Transverse colon (tissue), 4 donors: ENCODE measurements around the gene CD226. TPM values are rescaled to one million over a fixed set of nuclear protein-coding genes. Genes with fewer than 3 reads are reported as not detected.
A peak's percentile ranks its signal among the peaks of the same experiment; 100 is the strongest.

Experiments
- DNase-seq: peaks from one replicate; pipeline ENCODE4 v3.0.0-alpha.2; 2019
- H3K27ac ChIP-seq, 4 donors: fragments of 200-600 bp; sonication (generic); 2 replicates each; pipeline ENCODE4 v1.5.1; 2016 to 2018; ENCODE audit warnings: inconsistent platforms in 4 of 4
- H3K27me3 ChIP-seq: fragments of 200-600 bp; sonication (generic); 2 replicates; pipeline ENCODE4 v1.5.1; 2017; ENCODE audit warnings: inconsistent platforms
- H3K36me3 ChIP-seq, 4 donors: fragments of 200-600 bp; sonication (generic); 2 replicates each; pipeline ENCODE4 v1.5.1; 2017 to 2019; ENCODE audit warnings: inconsistent platforms in 4 of 4
- H3K4me1 ChIP-seq, 4 donors: fragments of 200-600 bp; sonication (generic); 2 replicates each; pipeline ENCODE4 v1.5.1; 2017 to 2020; ENCODE audit warnings: inconsistent platforms in 4 of 4
- H3K4me3 ChIP-seq, 4 donors: fragments of 200-600 bp; sonication (generic); 1 replicate in 1 of 4; 2 replicates in 3 of 4; pipeline versions ENCODE4 v1.5.1 to v1.6.1; 2017 to 2019; ENCODE audit warnings: inconsistent platforms in 4 of 4
- H3K9me3 ChIP-seq, 2 donors: fragments of 200-600 bp; sonication (generic); 2 replicates each; pipeline ENCODE4 v1.5.1; 2017 to 2019; ENCODE audit warnings: inconsistent platforms in 2 of 2
- EP300 ChIP-seq: sonication (generic); formaldehyde crosslinking; IDR thresholded peaks from one replicate; pipeline ENCODE4 v1.6.1; 2017; ENCODE audit warnings: antibody characterized with exemption, low read depth
- POLR2A ChIP-seq: fragments of 450-650 bp; IDR thresholded peaks from one replicate; pipeline ENCODE4 v1.6.1; 2016; ENCODE audit warnings: antibody characterized with exemption, mild to moderate bottlenecking, moderate library complexity
- POLR2AphosphoS5 ChIP-seq, 3 donors: sonication (generic); formaldehyde crosslinking; IDR thresholded peaks; one replicate each; pipeline ENCODE4 v1.6.1; 2016; ENCODE audit warnings: antibody characterized with exemption in 3 of 3
- WGBS, 2 donors: methylation state at CpG; one replicate each; pipeline ENCODE4 v1.1.5; 2018; ENCODE audit warnings: low coverage in 1 of 2; 5-methylcytosine and 5-hydroxymethylcytosine counted together
- in situ Hi-C, 4 donors: fragments of 200-750 bp; cut with MboI; loops; one replicate each; pipeline versions ENCODE4 v1.15.0 to v1.15.1; 2017; ENCODE audit warnings: low sequenced_read_pairs in 3 of 4, low pct_ligation_motif_present in 1 of 4, low pct_unique_long_range_greater_than_20kb in 1 of 4
- intact Hi-C: fragments of 100-400 bp; cut with DNase I; formaldehyde crosslinking; loops from one replicate; pipeline ENCODE4 v1.15.1; 2023; ENCODE audit warnings: low total_unique reads
- total RNA-seq, 4 donors: library from RNA; depleted of rRNA; stranded (reverse); fragments of >200 nt; gene quantifications; one replicate each; pipeline ENCODE4 v1.1.0, GENCODE V29; 2016
- TF ChIP-seq, protein P1 (sequence below), 5 experiments: fragments of 200-600 bp in 3 of 5; fragments of 450-650 bp in 2 of 5; sonication (generic) in 3 of 5; IDR thresholded peaks; 1 replicate in 2 of 5; 2 replicates in 3 of 5; pipeline ENCODE4 v1.5.1; 2016 to 2017; ENCODE audit warnings: antibody characterized with exemption in 5 of 5, inconsistent platforms in 3 of 5, mild to moderate bottlenecking in 2 of 5, moderate library complexity in 1 of 5

The CD226 gene
- total RNA-seq, 4 donors from 2014 or later, result 0.96 to 16.8 (median 4.0) TPM

DNA sequence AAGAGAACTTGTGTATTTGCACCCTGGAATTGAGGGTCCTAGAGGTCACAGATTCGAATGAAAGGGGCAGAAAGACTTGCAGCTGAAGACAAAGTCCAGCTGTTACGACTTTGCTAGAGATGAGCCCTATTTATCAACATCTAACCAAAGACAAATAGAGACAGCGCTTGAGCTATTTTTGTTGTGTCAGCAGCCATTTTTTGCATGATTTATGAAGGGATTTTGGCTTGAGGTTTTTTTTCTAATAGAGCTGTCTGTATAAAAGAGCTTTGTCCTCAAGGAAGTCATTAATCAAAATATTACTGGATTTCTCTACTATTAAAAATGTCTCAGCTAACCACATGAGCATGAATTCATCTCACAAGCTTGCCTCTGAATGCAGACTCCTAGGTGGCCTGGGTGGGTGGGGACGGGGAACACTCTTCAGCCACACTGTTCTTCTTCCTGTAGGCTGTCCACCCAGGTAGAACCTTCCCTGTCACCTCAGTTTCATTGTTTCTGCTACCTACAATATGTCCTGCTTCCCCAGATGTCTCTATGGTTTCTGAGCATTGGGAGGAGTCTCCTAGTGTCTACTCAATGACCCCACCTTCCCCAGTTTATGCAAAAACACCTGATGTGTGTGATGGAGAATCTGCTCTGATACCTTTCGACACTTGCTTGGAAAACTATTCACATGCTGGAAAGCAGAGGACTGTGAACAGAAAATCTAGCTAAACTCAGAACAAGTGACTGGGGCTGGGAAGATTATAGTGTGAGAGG lies 7.2 kb upstream of the CD226 start:
- 55 to 56% methylated on average over 4 to 5 of the region's 5 CpGs for WGBS, 2 donors
- no peaks in the 10 kb centered on the region for H3K27me3 ChIP-seq
- H3K4me3 ChIP-seq, result no peak overlapping the region
- DNase-seq, result no peak
- intact Hi-C loops (no loop called here), in situ Hi-C loops (no loop called here)
- peak overlapping the region in 1 of 4 donors; percentile 43 for H3K27ac ChIP-seq
- H3K9me3 ChIP-seq, result no peaks in the 10 kb centered on the region
- H3K4me1 ChIP-seq, result peaks cover 0 to 4% (median 0%) of the 10 kb centered on the region in 4 donors
- H3K36me3 ChIP-seq, result no peaks in the 10 kb centered on the region
- TF ChIP-seq, protein P1, sequence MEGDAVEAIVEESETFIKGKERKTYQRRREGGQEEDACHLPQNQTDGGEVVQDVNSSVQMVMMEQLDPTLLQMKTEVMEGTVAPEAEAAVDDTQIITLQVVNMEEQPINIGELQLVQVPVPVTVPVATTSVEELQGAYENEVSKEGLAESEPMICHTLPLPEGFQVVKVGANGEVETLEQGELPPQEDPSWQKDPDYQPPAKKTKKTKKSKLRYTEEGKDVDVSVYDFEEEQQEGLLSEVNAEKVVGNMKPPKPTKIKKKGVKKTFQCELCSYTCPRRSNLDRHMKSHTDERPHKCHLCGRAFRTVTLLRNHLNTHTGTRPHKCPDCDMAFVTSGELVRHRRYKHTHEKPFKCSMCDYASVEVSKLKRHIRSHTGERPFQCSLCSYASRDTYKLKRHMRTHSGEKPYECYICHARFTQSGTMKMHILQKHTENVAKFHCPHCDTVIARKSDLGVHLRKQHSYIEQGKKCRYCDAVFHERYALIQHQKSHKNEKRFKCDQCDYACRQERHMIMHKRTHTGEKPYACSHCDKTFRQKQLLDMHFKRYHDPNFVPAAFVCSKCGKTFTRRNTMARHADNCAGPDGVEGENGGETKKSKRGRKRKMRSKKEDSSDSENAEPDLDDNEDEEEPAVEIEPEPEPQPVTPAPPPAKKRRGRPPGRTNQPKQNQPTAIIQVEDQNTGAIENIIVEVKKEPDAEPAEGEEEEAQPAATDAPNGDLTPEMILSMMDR (IDR thresholded peaks at IDR 0.05), result no peak
- TF ChIP-seq EP300, result no peak
- TF ChIP-seq POLR2A, result no peak
- TF ChIP-seq POLR2AphosphoS5 (IDR thresholded peaks at IDR 0.05), result no peak

DNA sequence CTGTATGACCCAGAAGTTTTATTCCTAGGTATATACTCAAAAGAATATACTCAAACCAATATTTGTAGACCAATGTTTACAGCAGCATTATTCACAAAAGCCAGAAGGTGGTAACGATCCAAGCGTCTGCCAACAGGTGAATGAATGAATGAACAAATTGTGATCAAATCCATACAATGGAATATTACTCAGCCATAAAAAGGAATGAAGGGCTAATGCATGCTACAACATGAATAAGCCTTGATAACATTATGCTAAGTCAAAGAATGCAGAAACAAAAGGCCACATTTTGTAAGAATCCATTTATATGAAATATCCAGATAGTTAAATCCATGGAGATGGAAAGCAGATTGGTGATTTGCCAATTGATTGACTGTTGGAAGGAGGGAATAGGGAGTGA lies 5.5 kb upstream of the CD226 start:
- H3K9me3 ChIP-seq, result no peaks in the 10 kb centered on the region
- no peaks in the 10 kb centered on the region for H3K27me3 ChIP-seq
- no peak overlapping the region for H3K27ac ChIP-seq
- in situ Hi-C loops (no loop called here), intact Hi-C loops (no loop called here)
- peaks cover 0 to 4% (median 0%) of the 10 kb centered on the region in 4 donors for H3K4me1 ChIP-seq
- TF ChIP-seq POLR2A (no peak), EP300 (no peak), POLR2AphosphoS5 (IDR thresholded peaks at IDR 0.05) (no peak)
- TF ChIP-seq, protein P1 (IDR thresholded peaks at IDR 0.05), result no peak
- WGBS, 2 donors, result 89 to 91% methylated on average over 2 of the region's 2 CpGs
- no peak overlapping the region for H3K4me3 ChIP-seq
- DNase-seq, result no peak
- no peaks in the 10 kb centered on the region for H3K36me3 ChIP-seq

- 95% methylated on average over 1 of the region's 1 CpG; no CpG with 5 or more reads in 1 of the 2 donors for WGBS, 2 donors
- H3K4me1 ChIP-seq, result peaks cover 0 to 4% (median 0%) of the 10 kb centered on the region in 4 donors
- DNase-seq, result no peak
- no peaks in the 10 kb centered on the region for H3K9me3 ChIP-seq
- in situ Hi-C loops, result no loop called here
- intact Hi-C loops, result no loop called here
- H3K27ac ChIP-seq, result no peak overlapping the region
- no peaks in the 10 kb centered on the region for H3K36me3 ChIP-seq
- H3K4me3 ChIP-seq, result no peak overlapping the region
- H3K27me3 ChIP-seq, result no peaks in the 10 kb centered on the region
- TF ChIP-seq, protein P1 (IDR thresholded peaks at IDR 0.05), result no peak
- TF ChIP-seq EP300, result no peak
- TF ChIP-seq POLR2AphosphoS5 (IDR thresholded peaks at IDR 0.05), result no peak
- TF ChIP-seq POLR2A, result no peak
Observed at GRCh38 chr18:69951182-69951581, 3.5 kb upstream of the CD226 start.

- H3K4me3 ChIP-seq, result no peak overlapping the region
- no peaks in the 10 kb centered on the region for H3K9me3 ChIP-seq
- TF ChIP-seq POLR2AphosphoS5 (IDR thresholded peaks at IDR 0.05) (no peak), POLR2A (no peak), EP300 (no peak)
- TF ChIP-seq, protein P1 (IDR thresholded peaks at IDR 0.05), result no peak
- in situ Hi-C loops (no loop called here), intact Hi-C loops (no loop called here)
- WGBS, 2 donors, result 91 to 92% methylated on average over 4 of the region's 4 CpGs
- H3K36me3 ChIP-seq, result no peaks in the 10 kb centered on the region
- peaks cover 0 to under 1% (median 0%) of the 10 kb centered on the region in 4 donors for H3K4me1 ChIP-seq
- no peak for DNase-seq
- no peak overlapping the region for H3K27ac ChIP-seq
- no peaks in the 10 kb centered on the region for H3K27me3 ChIP-seq
Observed at GRCh38 chr18:69949538-69949936, 1.9 kb upstream of the CD226 start.
